IPS-15b (cell line): Measurements from ENCODE around the gene IDUA.

Source experiments
- H3K27me3 ChIP-seq: one replicate; pipeline ENCODE4 v1.6.1; 2013; ENCODE audit warnings: low read length; ENCODE audit not compliant: control insufficient read depth, insufficient read depth
- H3K36me3 ChIP-seq: one replicate; pipeline ENCODE4 v1.6.1; 2013; ENCODE audit warnings: low read length; ENCODE audit not compliant: control insufficient read depth, insufficient read depth
- H3K4me1 ChIP-seq: one replicate; pipeline ENCODE4 v1.6.1; 2013; ENCODE audit warnings: mild to moderate bottlenecking, low read length; ENCODE audit not compliant: control insufficient read depth, insufficient read depth
- H3K4me3 ChIP-seq: one replicate; pipeline ENCODE4 v1.5.1; 2013; ENCODE audit warnings: low read depth, low read length
- H3K9ac ChIP-seq: one replicate; pipeline ENCODE4 v1.6.1; 2013; ENCODE audit warnings: low read depth, mild to moderate bottlenecking, low read length
- H3K9me3 ChIP-seq: one replicate; pipeline ENCODE4 v1.6.1; 2013; ENCODE audit warnings: mild to moderate bottlenecking, low read length; ENCODE audit not compliant: control insufficient read depth, insufficient read depth

Gene IDUA

GRCh38 chr4:1003271-1004070, 16.6 kb downstream of the IDUA start:
- H3K4me3 ChIP-seq, result peak overlapping the region; percentile 2
- H3K36me3 ChIP-seq, result no peaks in the 10 kb centered on the region
- H3K9ac ChIP-seq, result no peak overlapping the region
- peaks cover 71% of the 10 kb centered on the region for H3K27me3 ChIP-seq
- no peaks in the 10 kb centered on the region for H3K9me3 ChIP-seq
- no peaks in the 10 kb centered on the region for H3K4me1 ChIP-seq

- no peak overlapping the region for H3K4me3 ChIP-seq
- H3K9ac ChIP-seq, result no peak overlapping the region
- H3K36me3 ChIP-seq, result no peaks in the 10 kb centered on the region
- no peaks in the 10 kb centered on the region for H3K4me1 ChIP-seq
- H3K27me3 ChIP-seq, result peaks cover 75% of the 10 kb centered on the region
- no peaks in the 10 kb centered on the region for H3K9me3 ChIP-seq
Measured at GRCh38 chr4:1004071-1004418, 17.2 kb downstream of the IDUA start.

- Histone ChIP-seq H3K27me3 (peaks cover 74% of the 10 kb centered on the region), H3K36me3 (no peaks in the 10 kb centered on the region), H3K9me3 (no peaks in the 10 kb centered on the region), H3K4me1 (no peaks in the 10 kb centered on the region), H3K9ac (no peak overlapping the region), H3K4me3 (no peak overlapping the region)
Measured at GRCh38 chr4:1004557-1005485, 18.0 kb downstream of the IDUA start.

DNA sequence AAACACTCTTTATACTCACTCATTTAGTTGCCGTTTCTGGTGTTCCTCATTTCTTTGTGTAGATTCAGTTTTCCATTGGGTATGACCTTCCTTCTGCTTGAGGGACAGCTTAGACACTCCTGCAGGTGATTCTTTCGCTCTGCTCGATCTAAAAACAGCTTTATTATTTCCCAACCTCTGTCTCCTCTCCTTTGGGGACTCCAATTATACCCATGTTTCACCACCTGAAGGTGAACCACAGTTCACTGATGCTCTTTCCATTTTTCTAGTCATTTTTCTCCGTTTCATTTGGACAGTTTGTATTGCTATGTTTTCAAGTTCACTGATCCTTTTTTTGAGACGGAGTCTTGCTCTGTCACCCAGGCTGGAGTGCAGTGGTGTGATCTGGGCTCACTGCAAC, 20.0 kb downstream of the IDUA start:
- H3K9me3 ChIP-seq, result no peaks in the 10 kb centered on the region
- no peaks in the 10 kb centered on the region for H3K36me3 ChIP-seq
- H3K27me3 ChIP-seq, result peaks cover 72% of the 10 kb centered on the region
- no peaks in the 10 kb centered on the region for H3K4me1 ChIP-seq
- H3K4me3 ChIP-seq, result no peak overlapping the region
- H3K9ac ChIP-seq, result no peak overlapping the region

DNA sequence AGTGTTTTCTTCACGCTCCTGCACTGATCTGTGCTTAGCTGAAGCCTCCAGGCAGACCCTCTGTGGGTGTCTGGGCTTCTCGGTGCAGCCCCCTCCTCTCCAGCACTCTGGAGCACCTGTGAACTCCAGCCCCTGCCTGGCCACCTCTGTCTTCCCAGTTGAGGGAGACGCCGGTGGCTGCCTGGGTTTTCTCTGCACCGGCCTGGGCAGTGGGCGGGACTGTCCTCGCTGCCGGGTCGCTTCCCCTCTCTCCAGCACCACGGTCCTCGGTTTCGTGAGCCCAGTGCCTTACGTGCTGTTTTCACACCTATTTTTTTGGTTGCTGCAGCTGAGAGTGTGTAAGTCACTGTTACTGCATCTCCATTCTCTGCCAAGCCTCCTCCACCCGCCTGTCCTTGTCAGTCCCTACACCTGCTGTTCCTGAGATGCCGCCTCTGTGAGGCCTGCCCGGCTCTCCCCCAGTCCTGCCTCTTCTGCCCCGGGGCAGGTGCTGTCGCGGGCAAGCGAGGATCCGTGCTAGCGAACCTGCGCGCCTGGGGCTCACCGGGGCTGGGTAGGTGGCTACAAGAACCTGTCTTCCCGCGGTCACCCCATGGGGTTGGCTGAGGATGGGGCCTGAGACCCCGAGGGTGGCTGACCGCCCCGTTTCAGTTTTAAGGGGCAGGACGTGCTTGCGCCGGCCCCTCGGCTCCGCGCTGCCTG, 22.1 kb downstream of the IDUA start:
- no peaks in the 10 kb centered on the region for H3K36me3 ChIP-seq
- peaks cover 57% of the 10 kb centered on the region for H3K27me3 ChIP-seq
- H3K9ac ChIP-seq, result no peak overlapping the region
- peak overlapping the region; percentile 48 for H3K4me3 ChIP-seq
- no peaks in the 10 kb centered on the region for H3K9me3 ChIP-seq
- no peaks in the 10 kb centered on the region for H3K4me1 ChIP-seq

GRCh38 chr4:1009542-1010394, 22.9 kb downstream of the IDUA start:
- Histone ChIP-seq H3K4me1 (no peaks in the 10 kb centered on the region), H3K9ac (no peak overlapping the region), H3K4me3 (peak overlapping the region; percentile 55), H3K27me3 (peaks cover 50% of the 10 kb centered on the region), H3K9me3 (no peaks in the 10 kb centered on the region), H3K36me3 (no peaks in the 10 kb centered on the region)

DNA sequence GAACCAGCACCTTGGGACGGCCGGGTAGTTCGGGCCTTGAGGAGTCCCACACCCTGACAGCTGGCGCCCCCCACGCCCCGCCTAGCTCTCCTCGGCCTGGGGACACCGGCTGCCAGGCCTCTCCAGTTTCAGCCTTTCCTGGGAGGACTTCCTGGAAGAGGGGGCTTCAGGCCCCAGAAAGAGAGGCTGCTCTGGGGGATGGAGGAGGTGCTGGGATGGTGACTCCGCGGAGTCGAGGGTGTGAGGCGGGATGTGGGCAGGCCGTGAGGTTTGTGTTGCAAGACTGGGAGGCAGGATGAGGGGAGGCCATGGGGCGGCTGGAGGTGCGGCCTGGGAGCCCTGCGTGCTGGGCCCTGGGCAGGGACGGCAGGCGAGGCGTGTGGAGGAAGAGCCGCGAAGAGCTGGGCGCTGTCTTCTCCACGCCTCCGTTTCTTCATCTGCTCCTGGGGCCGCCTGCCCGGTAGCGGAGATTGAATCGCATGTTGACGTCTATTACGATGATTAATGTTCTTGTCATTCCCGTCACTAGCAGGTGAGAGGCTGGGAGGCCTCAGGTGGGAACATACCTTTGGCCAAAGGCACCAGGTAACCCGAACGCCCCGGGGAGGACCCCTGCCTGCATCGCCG, 23.7 kb downstream of the IDUA start:
- Histone ChIP-seq H3K9ac (no peak overlapping the region), H3K27me3 (peaks cover 44% of the 10 kb centered on the region), H3K4me3 (peak overlapping the region; percentile 55)

DNA sequence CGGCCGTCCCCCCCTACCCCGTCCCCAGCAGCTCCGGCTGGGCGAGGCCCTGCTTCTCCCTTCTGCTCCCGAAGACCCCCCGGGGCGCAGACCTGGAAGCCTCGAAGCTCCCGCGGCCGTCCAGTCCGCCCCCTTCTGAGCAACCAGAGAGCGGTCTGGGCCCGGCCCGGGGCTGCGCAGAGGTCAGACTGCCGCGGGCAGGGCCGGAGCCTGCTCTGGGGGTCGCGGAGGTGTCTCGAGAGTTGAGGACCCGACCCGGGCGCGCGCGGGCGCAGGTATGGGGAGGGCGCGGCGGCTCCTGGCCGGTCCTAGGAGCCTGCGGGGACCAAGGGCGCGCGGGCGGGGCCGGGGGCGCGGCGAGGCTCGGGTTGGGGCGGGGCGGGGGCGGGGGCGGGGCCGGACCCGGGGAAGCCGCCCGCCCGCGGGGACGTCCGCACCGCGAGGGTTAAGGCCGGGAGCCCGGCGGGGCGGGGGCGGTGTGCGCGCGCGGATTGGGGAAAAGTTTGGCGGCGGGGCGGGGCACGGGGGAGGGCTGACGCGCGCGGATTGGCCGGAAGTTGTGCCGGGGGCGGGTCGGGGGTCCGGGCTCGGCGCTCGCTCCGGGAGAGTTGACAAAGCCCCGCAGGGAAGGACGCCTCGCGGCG, 24.3 kb downstream of the IDUA start, which contains the start of gene FGFRL1:
TSS of gene FGFRL1 (plus strand) at position 605 of the 644 bp plus-strand sequence. CDS start 860 bp downstream, outside the sequence.
- Histone ChIP-seq H3K9me3 (no peaks in the 10 kb centered on the region), H3K9ac (no peak within 1 kb of the TSS), H3K36me3 (no peaks in the 10 kb centered on the region), H3K4me1 (no peaks in the 10 kb centered on the region), H3K27me3 (peaks cover 42% of the 10 kb centered on the region), H3K4me3 (peak within 1 kb of the TSS; percentile 55)

More for the DNA sequence above, 23.7 kb downstream of the IDUA start:
- H3K36me3 ChIP-seq, result no peaks in the 10 kb centered on the region
- H3K9me3 ChIP-seq, result no peaks in the 10 kb centered on the region
- H3K4me1 ChIP-seq, result no peaks in the 10 kb centered on the region

DNA sequence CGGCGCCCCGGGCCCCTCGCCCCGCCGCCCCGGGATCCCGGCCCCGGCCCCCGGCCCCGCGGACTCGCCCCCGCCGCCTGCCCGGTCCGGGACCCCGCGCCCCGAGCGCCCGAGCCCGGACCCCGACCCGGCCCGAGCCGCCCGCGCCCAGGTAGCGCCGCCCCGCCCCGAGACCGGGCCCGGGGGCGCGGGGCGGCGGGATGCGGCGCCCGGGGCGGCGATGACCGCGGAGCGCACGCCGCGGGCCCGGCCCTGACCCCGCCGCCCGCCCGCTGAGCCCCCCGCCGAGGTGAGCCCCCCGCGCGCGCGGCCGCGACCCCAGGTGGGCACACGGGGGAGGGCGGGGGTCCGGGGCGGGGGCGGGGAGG, 24.8 kb downstream of the IDUA start:
- Histone ChIP-seq H3K9ac (no peak overlapping the region), H3K36me3 (no peaks in the 10 kb centered on the region), H3K27me3 (peaks cover 37% of the 10 kb centered on the region), H3K9me3 (no peaks in the 10 kb centered on the region), H3K4me1 (no peaks in the 10 kb centered on the region), H3K4me3 (no peak overlapping the region)

- H3K4me3 ChIP-seq, result peak overlapping the region; percentile 35
- no peaks in the 10 kb centered on the region for H3K9me3 ChIP-seq
- no peaks in the 10 kb centered on the region for H3K36me3 ChIP-seq
- H3K9ac ChIP-seq, result no peak overlapping the region
- no peaks in the 10 kb centered on the region for H3K4me1 ChIP-seq
- peaks cover 31% of the 10 kb centered on the region for H3K27me3 ChIP-seq
Measured at GRCh38 chr4:1012034-1012739, 25.3 kb downstream of the IDUA start.
